OCI-LY1 (cell line): ENCODE results near the gene IPCEF1.

Source experiments
- CTCF ChIP-seq: fragments of 200-600 bp; sonication (generic), shearing (Covaris generic); IDR thresholded peaks from 2 replicates; pipeline ENCODE4 v1.5.1; 2017; ENCODE audit warnings: mild to moderate bottlenecking, antibody characterized with exemption, low read length, moderate library complexity, mixed read lengths
- EZH2 ChIP-seq: fragments of 200-600 bp; sonication (generic), shearing (Covaris generic); IDR thresholded peaks from 2 replicates; pipeline ENCODE4 v1.8.0; 2017; ENCODE audit warnings: borderline replicate concordance, mixed run types, mild to moderate bottlenecking, antibody characterized with exemption, low read length, moderate library complexity, mixed read lengths

GRCh38 chr6:154268486-154268885 lies 88.1 kb downstream of the IPCEF1 start:
- TF ChIP-seq CTCF (no peak), EZH2 (no peak)
